ENCODE results near the gene NOVA2.

NOVA2 gene

GRCh38 chr19:45955905-45956608, 17.6 kb downstream of the NOVA2 start:
- H3K4me1 ChIP-seq (ENCODE audit: insufficient read depth, low read length), result peaks cover 5% of the 10 kb centered on the region
- no peak overlapping the region for H3K4me2 ChIP-seq (ENCODE audit: insufficient read depth, low read length)
- H3K27ac ChIP-seq (ENCODE audit: low read length), result no peak overlapping the region
- no peak for TF ChIP-seq EZH2 (IDR thresholded peaks at IDR 0.05; ENCODE audit: borderline replicate concordance, low read depth, low read length, severe bottlenecking)
- no peak for TF ChIP-seq CTCF (IDR thresholded peaks at IDR 0.05; ENCODE audit: borderline replicate concordance, extremely low read depth, low read length, poor library complexity, severe bottlenecking)
- no peaks in the 10 kb centered on the region for H4K20me1 ChIP-seq (ENCODE audit: insufficient read depth, low read length)
- ATAC-seq (ENCODE audit: insufficient read depth, low read depth) (no peak), DNase-seq (no peak)
- no peaks in the 10 kb centered on the region for H3K9me3 ChIP-seq (ENCODE audit: insufficient read depth, low read length, severe bottlenecking)
- no peak overlapping the region for H2AFZ ChIP-seq (ENCODE audit: low read depth, low read length)
- H3K79me2 ChIP-seq (ENCODE audit: insufficient read depth, low read length), result no peaks in the 10 kb centered on the region
- no peaks in the 10 kb centered on the region for H3K27me3 ChIP-seq (ENCODE audit: insufficient read depth, low read length, poor library complexity)
- no peaks in the 10 kb centered on the region for H3K36me3 ChIP-seq (ENCODE audit: insufficient read depth, low read length)
- no peak overlapping the region for H3K9ac ChIP-seq (ENCODE audit: low read depth, low read length)
- no peak overlapping the region for H3K4me3 ChIP-seq (ENCODE audit: low read depth in 1 of 2, low read length in 2 of 2)

GRCh38 chr19:45954156-45954555, 19.5 kb downstream of the NOVA2 start:
- Histone ChIP-seq H3K79me2 (ENCODE audit: insufficient read depth, low read length) (no peaks in the 10 kb centered on the region), H3K4me2 (ENCODE audit: insufficient read depth, low read length) (no peak overlapping the region), H3K27ac (ENCODE audit: low read length) (no peak overlapping the region), H3K36me3 (ENCODE audit: insufficient read depth, low read length) (no peaks in the 10 kb centered on the region), H3K4me1 (ENCODE audit: insufficient read depth, low read length) (peaks cover 5% of the 10 kb centered on the region), H3K4me3 (ENCODE audit: low read depth in 1 of 2, low read length in 2 of 2) (no peak overlapping the region), H4K20me1 (ENCODE audit: insufficient read depth, low read length) (no peaks in the 10 kb centered on the region), H2AFZ (ENCODE audit: low read depth, low read length) (no peak overlapping the region), H3K9me3 (ENCODE audit: insufficient read depth, low read length, severe bottlenecking) (no peaks in the 10 kb centered on the region), H3K27me3 (ENCODE audit: insufficient read depth, low read length, poor library complexity) (no peaks in the 10 kb centered on the region), H3K9ac (ENCODE audit: low read depth, low read length) (no peak overlapping the region)
- TF ChIP-seq EZH2 (IDR thresholded peaks at IDR 0.05; ENCODE audit: borderline replicate concordance, low read depth, low read length, severe bottlenecking) (no peak), CTCF (IDR thresholded peaks at IDR 0.05; ENCODE audit: borderline replicate concordance, extremely low read depth, low read length, poor library complexity, severe bottlenecking) (no peak)
- DNase-seq (no peak), ATAC-seq (ENCODE audit: insufficient read depth, low read depth) (no peak)

GRCh38 chr19:45953676-45954075, 20.0 kb downstream of the NOVA2 start:
- TF ChIP-seq EZH2 (IDR thresholded peaks at IDR 0.05; ENCODE audit: borderline replicate concordance, low read depth, low read length, severe bottlenecking) (no peak), CTCF (IDR thresholded peaks at IDR 0.05; ENCODE audit: borderline replicate concordance, extremely low read depth, low read length, poor library complexity, severe bottlenecking) (no peak)
- no peaks in the 10 kb centered on the region for H3K36me3 ChIP-seq (ENCODE audit: insufficient read depth, low read length)
- no peak overlapping the region for H3K27ac ChIP-seq (ENCODE audit: low read length)
- H3K9me3 ChIP-seq (ENCODE audit: insufficient read depth, low read length, severe bottlenecking), result no peaks in the 10 kb centered on the region
- H3K4me2 ChIP-seq (ENCODE audit: insufficient read depth, low read length), result no peak overlapping the region
- H3K79me2 ChIP-seq (ENCODE audit: insufficient read depth, low read length), result no peaks in the 10 kb centered on the region
- H3K9ac ChIP-seq (ENCODE audit: low read depth, low read length), result no peak overlapping the region
- no peak overlapping the region for H3K4me3 ChIP-seq (ENCODE audit: low read depth in 1 of 2, low read length in 2 of 2)
- ATAC-seq (ENCODE audit: insufficient read depth, low read depth), result no peak
- H2AFZ ChIP-seq (ENCODE audit: low read depth, low read length), result peak overlapping the region; percentile 24; the same call in 1 of the 2 replicates
- no peak for DNase-seq
- H4K20me1 ChIP-seq (ENCODE audit: insufficient read depth, low read length), result no peaks in the 10 kb centered on the region
- H3K27me3 ChIP-seq (ENCODE audit: insufficient read depth, low read length, poor library complexity), result no peaks in the 10 kb centered on the region
- H3K4me1 ChIP-seq (ENCODE audit: insufficient read depth, low read length), result peaks cover 5% of the 10 kb centered on the region

Data from DND-41 (cell line).